GM18526 (cell line): ENCODE data around the gene AFF3.

Experiments used
- POLR2A ChIP-seq: IDR thresholded peaks from 3 replicates; pipeline ENCODE4 v1.6.1; 2011; ENCODE audit not compliant: insufficient read length; ENCODE audit errors: extremely low read depth

AFF3 gene

DNA sequence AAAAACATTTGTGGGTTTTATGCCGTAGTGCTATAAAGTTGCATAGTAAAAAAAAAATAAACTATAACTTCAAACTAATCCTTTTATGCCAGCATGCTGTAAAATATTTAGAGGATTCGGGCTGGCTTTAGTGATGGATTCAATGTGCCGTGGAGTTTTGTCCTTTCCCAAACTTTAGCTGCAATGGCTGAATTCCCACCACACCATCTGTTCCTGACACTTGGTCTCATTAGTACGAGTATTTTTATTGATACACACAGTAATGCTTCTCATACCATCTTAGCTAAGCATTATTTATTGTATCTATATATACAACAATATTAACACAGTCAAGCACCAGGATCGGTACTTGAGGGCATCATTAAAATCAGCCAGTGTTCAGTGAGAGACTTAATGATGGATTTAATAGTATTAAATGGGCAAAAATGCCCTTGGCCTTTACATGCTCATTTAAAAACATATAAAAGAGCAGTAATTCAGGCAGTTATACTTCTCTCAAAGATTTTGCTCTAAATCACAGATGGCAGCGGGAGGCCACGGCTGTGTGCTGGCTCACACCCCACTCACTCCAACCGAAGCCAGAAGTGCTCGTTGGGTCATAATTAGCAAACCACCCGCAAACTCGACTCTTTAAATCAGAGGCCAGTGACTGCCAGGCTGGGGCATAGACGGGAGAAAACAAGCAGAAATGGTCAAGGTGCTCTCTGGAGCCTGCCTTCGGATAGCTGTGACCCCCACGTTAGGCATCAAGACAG lies 355.6 kb downstream of the AFF3 start:
- no peak for TF ChIP-seq POLR2A

DNA sequence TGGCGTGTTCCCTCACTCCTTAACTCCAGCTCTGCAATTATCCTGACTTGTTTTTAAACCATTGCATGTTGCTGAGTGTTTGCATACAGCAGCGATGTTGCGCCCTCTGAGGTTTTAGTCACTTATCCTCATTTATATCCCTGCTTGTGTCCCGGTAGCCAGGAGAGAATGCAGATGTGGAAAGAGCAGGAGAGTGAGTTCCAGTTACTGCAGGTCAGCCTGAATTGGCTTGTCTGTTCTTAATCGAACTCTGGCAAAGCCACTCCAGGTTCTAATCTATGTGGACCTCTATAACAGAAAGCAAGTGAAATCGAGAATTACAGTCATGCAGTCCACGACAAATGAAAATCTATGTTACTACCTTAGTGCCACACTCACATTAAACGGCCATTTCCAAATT lies 357.4 kb downstream of the AFF3 start:
- no peak for TF ChIP-seq POLR2A

DNA sequence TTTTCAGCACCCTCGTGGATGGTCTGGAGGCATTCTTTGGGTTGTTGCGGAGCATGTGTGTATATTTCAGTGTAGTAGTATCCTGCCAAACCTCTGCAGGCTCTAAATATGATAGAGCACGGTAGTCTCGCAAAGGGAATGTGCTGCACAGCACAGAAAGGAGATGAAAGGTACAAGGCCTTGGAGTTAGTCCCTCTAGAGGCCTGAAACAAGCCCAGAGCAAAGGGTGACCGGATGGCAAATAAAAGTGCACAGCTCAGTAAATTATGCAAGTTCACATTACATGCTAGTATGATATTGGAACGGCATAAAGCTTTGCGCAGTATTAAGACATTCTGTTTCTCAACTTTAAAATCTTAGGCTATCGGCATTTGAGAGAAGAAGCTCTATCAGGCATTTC lies 358.1 kb downstream of the AFF3 start:
- TF ChIP-seq POLR2A, result no peak

DNA sequence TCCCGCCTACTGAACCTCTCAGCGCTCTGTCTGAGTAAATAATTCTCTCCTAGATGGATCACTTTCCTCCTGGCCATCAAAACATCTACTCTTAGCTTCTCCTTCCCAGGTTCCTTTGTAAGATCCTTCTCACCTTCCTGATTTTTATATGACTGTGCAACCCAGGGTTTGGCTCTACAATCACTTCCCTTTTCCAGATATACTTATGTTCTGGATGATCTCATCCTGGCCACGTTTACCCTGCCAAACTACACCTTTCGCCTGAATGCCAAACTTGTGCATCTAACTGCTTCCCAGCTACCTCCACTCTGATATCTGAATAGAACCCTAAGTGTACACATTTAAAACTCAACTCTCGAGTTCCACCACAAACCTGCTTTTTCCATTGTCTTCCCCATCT lies 362.1 kb downstream of the AFF3 start:
- TF ChIP-seq POLR2A, result no peak

DNA sequence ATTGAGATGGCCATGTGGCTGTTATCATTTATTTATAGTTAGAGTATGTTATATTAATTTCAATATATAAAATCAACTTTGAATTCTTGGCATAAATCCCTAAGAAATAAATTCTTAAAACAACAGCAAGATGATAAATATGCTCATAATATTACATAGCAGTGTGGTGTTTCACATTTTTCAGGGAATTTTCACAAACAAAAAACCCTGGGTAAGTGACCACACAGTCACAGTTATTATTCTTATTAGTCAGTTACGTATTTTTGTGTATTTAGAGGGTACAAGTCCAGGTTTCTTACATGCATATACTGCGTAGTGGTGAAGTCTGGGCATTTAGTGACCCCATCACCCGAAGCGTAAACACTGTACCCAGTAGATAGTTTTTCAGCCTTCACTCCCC lies 363.1 kb downstream of the AFF3 start:
- no peak for TF ChIP-seq POLR2A

DNA sequence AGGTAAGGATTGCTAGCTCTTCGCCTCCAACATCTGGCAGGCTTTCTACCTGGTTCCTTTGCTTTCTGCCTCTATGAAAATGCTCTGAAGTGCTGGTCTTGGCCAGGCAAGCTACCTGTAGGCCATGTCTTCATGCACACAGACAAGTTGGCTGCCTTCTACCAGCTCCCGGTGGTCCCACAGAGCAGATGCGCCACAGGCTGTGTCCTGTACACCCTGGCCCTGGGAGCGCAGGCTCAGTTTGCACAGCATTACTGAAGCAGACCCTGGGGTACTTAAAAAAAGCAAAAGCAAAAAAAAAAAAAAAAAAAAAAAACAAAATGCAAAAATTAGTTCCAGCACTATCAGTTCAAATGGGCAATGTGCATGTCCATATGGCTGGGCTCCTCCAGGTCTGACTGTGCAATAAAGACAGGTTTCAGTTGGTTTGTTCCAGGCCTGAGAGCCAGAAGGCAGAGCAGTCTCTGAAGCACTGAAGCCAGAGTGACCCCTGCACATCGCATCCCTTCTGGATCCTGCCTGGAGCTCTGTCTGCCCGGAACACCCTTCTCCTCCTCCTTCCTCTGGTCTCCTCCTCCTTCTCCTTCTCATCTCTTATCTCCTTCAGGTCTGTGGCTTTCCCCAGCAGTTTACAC lies 364.6 kb downstream of the AFF3 start:
- TF ChIP-seq POLR2A, result no peak

DNA sequence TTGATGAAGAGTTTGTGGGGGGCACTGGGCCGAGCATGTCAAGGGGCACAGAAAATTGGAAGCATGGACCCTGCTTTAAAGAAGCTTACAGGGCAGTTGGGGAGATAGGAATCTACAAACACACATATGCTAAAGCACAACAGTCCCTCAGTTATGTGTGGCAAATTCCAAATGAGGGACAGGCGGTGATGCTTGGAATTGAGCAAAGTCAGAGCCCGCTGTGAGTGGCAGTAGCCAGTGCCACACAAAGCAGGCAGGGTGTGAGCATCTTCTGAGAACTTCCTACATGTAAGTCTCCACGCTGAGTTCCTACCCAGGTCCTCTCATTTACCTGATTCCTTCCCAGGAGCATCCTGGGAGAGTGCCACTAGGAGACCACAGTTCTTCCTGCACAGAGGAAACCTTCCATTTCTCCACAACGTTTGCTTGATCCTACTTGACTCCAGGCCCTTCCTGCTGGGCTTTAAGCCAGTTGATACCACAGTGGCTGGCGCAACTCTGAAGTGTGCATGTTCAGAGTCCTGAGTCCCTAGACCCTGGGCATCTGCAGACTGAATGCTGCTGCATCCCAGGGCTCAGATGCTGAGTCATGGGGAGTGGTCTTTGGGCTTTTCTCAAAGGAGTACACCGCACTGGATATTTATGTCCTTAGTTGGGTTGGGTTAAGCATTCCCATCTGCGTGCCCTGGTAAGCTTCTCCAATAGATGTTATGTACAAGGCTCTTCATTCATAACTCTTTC lies 365.3 kb downstream of the AFF3 start:
- TF ChIP-seq POLR2A, result no peak

DNA sequence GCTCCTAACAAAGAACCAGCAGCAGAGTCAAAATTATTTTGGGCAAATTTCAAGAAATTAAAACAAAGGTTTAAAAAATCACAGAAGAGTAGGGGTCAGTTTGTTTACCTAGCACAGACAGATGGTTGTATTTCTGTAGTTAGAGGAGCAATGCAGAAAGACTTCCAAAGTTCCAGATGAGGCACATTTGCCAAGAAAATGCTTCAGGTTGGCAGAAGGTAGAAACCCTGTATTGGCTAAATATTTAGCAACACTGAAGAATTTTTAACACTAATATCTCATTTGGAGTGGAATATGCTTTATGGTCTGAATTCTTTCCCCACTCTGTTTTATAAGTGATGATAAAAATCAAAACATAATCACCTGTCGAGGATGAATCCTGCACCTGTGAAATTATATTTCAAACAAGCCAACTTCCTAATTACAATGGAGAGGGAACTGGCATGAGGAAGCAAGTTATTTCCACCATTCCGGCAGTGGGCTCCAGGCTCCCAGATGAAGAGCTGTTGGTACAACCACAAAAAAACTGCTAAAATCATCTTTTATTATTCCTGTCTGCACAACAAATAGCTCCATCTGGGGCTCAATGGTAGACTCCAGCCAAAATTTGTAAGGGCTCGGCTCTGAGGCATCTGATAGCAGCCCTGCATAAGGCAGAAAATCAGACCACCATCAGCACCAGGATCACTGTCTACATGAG lies 366.0 kb downstream of the AFF3 start:
- TF ChIP-seq POLR2A, result no peak

DNA sequence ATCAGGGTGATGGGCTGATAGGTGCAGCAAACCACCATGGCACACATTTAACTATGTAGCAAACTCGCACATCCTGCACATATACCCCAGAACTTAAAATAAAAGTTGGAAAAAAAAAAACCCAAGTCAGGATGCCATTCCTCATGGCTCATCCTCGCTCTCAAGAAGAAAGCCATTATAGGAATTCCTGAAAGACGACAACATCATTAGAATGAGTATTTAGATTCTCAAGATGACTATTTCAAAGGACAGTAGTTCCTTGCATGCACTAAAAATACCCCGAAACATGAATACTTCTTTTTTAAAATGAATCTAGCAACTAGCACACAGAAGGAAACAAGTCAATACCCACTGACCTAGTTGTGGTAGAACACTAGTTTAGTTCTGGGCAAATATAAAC lies 366.8 kb downstream of the AFF3 start:
- TF ChIP-seq POLR2A, result no peak

DNA sequence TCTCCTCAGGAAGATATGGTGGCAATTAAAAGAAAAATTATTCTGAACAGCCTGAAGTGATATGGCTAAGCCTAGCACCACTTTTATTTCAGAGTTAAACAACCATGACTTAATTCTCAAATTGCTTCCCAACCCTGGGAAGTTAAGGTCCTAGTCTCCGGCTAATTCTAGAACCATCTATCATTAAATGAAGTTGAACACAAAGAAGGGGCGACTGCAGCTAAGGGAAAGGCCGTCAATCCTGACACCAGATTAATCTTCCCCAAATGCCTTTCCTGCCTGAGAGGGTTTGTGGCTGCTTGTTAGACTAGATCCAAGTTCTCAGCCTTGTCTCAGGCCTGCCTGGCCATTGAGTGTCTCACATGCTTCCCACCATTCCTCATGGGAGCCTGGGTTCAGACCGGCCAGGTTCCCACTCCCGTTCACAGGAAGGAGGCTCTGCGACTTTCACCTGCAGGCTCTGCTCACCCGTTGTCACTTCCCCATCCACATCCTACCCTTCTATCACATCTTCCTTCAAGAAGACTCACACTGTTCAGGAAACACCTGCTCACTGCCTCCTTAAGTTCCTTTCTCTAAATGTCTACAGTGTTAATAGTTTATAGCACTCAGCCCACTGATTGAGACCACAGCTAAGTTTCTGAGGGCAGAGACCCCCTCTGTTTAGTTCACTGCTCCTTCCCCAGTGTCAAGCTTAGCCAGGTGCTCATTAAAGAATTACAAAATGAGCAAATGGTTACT lies 369.6 kb downstream of the AFF3 start:
- no peak for TF ChIP-seq POLR2A

DNA sequence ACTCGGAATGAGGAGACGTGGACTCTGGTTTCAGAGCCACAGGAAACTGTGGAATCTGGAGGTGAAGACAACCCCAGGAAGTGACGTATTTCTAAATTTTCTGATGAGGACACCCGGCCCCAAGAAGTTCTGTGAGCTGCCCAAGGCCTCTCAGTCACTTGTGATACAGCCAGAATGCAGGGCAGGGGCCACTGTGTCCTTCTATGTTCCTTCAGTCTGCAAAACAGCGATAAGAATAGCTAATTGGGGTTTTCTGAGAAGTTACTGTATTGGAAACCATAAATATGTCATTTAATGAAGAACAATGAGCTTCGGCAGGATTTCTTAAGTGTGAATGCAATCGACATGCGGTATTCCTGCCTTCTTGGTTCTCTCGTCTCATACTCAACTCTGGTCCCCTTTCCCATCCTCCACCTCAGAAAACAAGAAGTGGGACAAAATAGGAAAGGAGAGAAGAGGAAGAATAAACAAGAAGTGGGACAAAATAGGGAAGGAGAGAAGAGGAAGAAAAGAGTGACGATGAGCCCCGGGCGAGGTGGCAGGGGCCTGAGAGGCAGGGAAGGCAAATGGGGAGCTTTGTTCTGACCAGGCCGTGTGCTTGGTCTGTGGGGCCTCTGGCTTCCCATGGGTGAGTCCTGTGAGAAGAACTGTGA lies 370.6 kb downstream of the AFF3 start:
- no peak for TF ChIP-seq POLR2A

DNA sequence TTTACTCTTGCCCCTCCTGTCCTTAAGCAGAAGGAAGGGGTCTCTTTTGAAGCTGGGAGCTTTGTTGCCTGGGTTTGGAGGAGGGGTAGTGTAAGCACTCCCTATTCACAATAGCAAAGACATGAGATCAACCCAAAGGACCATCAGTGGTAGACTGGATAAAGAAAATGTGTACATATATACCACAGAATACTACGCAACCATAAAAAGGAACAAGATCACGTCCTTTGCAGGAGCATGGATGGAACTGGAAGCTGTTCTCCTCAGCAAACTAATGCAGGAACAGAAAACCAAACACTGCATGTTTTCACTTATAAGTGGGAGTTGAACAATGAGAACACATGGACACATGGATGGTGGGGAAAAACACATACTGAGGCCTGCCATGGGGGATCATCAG lies 371.5 kb downstream of the AFF3 start:
- TF ChIP-seq POLR2A, result no peak

DNA sequence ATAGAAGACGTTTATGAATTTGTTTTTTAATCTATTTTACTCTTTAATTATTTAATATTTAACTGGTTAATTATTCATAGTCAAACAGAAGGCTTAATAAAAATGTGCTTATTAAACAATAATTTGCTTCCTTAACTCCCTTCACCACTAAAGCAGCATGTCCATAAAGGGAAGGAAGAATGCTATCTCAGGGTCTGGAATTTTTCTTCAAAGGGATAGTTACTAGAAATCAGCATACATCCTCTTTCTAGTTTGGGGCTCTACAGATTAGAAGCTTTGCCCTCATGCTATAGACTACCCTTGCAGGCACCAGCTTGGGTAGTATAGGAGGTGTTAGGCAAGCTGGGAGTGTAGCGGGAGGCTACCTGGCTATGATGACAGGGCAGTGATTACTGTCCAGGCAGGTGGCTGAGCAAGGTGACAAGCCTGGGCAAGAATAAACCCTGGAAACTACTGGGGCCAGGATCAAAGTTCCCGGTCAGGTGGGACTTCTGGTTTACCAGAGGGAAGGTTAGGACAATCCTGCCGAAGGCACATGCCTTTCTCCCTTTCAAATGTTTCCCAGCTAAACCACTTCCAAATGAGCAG lies 376.6 kb downstream of the AFF3 start:
- TF ChIP-seq POLR2A, result no peak

DNA sequence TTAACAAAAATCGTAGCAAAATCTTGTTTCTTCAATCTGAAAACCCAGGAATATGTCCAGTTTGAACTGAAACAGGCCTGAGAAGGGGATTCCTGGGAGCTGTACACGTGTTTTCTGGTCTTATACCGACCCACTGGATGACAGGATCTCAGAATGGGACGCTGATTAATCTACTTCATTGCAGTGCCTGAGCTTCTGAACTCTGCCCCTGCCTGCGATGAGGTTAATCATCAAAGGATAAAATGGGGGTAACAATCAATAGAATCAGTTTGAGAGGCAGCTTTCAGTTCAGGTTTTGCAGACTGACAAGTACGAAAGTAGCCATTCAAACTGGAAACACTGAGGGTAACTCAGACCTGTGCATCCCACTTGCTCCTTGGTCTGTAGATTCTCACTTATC lies 378.6 kb downstream of the AFF3 start:
- TF ChIP-seq POLR2A, result no peak

DNA sequence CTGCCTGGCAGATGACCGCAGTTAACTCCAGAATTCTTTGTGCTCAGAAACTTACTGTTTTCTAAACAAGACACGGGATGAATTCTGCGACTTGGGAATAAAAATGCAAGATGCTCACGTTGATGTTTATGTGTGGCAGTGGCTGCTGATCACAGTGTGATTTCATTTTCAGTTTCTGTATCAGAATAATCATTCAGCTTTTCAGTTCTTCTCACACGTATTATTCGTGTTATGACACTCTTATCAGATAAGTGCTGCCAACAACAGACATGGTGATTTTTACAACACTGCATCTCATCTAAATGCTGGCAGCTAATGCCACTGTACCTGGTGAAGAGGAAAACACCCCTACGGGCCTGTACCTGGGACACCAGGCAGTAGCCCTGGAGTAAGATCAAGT lies 379.7 kb downstream of the AFF3 start:
- no peak for TF ChIP-seq POLR2A
